Tibial nerve (tissue), 4 donors: ENCODE data around the gene PLXNB2.

Experiments
- EP300 ChIP-seq, 2 donors: sonication (generic); formaldehyde crosslinking; IDR thresholded peaks; one replicate each; pipeline ENCODE4 v1.6.1; 2017; ENCODE audit warnings: antibody characterized with exemption in 2 of 2, mild to moderate bottlenecking in 1 of 2
- POLR2A ChIP-seq, 2 donors: fragments of 450-650 bp; IDR thresholded peaks; one replicate each; pipeline ENCODE4 v1.6.1; 2017; ENCODE audit warnings: antibody characterized with exemption in 2 of 2, mild to moderate bottlenecking in 2 of 2, moderate library complexity in 2 of 2
- TF ChIP-seq, protein P1 (sequence below), 5 experiments: fragments of 200-600 bp in 3 of 5; fragments of 450-650 bp in 2 of 5; sonication (generic) in 3 of 5; IDR thresholded peaks; one replicate each; pipeline ENCODE4 v1.5.1; 2016 to 2019; ENCODE audit warnings: antibody characterized with exemption in 5 of 5, mild to moderate bottlenecking in 3 of 5, moderate library complexity in 2 of 5

DNA sequence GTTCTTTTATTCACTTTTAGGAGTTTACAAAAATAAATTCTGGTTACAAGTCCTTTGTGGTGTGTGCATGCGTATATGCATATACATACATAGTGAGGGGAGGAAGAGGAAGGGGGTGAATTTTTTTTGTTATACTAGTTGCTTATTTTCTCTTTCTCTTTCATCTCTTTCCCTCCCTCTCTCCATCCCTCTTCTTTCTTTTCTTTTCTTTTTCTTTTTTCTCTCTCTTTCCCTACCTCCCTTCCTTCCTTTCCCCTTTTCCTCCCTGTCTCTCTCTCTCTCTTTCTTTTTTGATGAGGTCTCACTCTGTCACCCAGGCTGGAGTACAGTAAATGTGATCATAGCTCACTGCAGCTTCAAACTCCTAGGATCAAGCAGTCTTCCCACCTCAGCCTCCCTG lies 49.8 kb upstream of the PLXNB2 start:
- TF ChIP-seq, protein P1, sequence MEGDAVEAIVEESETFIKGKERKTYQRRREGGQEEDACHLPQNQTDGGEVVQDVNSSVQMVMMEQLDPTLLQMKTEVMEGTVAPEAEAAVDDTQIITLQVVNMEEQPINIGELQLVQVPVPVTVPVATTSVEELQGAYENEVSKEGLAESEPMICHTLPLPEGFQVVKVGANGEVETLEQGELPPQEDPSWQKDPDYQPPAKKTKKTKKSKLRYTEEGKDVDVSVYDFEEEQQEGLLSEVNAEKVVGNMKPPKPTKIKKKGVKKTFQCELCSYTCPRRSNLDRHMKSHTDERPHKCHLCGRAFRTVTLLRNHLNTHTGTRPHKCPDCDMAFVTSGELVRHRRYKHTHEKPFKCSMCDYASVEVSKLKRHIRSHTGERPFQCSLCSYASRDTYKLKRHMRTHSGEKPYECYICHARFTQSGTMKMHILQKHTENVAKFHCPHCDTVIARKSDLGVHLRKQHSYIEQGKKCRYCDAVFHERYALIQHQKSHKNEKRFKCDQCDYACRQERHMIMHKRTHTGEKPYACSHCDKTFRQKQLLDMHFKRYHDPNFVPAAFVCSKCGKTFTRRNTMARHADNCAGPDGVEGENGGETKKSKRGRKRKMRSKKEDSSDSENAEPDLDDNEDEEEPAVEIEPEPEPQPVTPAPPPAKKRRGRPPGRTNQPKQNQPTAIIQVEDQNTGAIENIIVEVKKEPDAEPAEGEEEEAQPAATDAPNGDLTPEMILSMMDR (IDR thresholded peaks at IDR 0.05), result no peak
- TF ChIP-seq EP300 (IDR thresholded peaks at IDR 0.05), result no peak
- TF ChIP-seq POLR2A (IDR thresholded peaks at IDR 0.05), result no peak
